ENCODE measurements around the gene PLXNB2.

DNA sequence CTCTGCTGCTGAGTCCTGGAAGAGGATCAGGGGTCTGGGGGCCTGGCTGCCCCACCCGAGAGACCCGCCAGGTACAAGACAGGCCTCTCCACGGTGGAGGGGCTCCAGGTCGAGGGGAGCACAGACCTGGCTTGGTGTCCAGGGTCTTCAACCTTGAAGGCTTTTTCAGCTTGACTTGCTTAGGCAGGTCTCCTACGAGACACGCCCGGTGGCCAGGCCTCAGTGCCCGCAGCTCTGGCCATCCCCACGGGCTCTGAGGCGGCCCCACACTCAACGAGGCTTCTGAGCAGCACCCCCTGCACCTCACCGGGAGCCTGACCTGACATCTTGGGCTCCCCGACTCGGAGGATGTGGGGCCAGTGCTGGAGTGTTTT lies 6.6 kb upstream of the PLXNB2 start:
- TF ChIP-seq, protein P1, sequence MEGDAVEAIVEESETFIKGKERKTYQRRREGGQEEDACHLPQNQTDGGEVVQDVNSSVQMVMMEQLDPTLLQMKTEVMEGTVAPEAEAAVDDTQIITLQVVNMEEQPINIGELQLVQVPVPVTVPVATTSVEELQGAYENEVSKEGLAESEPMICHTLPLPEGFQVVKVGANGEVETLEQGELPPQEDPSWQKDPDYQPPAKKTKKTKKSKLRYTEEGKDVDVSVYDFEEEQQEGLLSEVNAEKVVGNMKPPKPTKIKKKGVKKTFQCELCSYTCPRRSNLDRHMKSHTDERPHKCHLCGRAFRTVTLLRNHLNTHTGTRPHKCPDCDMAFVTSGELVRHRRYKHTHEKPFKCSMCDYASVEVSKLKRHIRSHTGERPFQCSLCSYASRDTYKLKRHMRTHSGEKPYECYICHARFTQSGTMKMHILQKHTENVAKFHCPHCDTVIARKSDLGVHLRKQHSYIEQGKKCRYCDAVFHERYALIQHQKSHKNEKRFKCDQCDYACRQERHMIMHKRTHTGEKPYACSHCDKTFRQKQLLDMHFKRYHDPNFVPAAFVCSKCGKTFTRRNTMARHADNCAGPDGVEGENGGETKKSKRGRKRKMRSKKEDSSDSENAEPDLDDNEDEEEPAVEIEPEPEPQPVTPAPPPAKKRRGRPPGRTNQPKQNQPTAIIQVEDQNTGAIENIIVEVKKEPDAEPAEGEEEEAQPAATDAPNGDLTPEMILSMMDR (conservative IDR thresholded peaks at IDR 0.05; ENCODE audit: low read depth, low read length), result no peak
- TF ChIP-seq EZH2 (IDR thresholded peaks at IDR 0.05; ENCODE audit: borderline replicate concordance, low read depth, low read length, poor library complexity, severe bottlenecking), result no peak

All from A673 (cell line).